ENCODE measurements around the gene PNPLA6.

PNPLA6 gene

GRCh38 chr19:7607212-7607873 is 71.8 kb downstream of the PNPLA6 start:
- H3K27ac ChIP-seq = no peak overlapping the region
- no peaks in the 10 kb centered on the region for H3K4me1 ChIP-seq (ENCODE audit: control insufficient read depth in 1 of 2, insufficient read depth in 1 of 2, low read depth in 1 of 2, low read length in 1 of 2)
- H3K4me3 ChIP-seq (ENCODE audit: low read depth in 1 of 2, low read length in 1 of 2) = no peak overlapping the region
- H3K36me3 ChIP-seq = no peaks in the 10 kb centered on the region
- no peak for TF ChIP-seq CTCF (IDR thresholded peaks at IDR 0.05)
- H3K27me3 ChIP-seq = peaks cover 28% of the 10 kb centered on the region
- no peaks in the 10 kb centered on the region for H3K9me3 ChIP-seq

GRCh38 chr19:7607874-7608560 is 72.5 kb downstream of the PNPLA6 start:
- Histone ChIP-seq H3K9me3 (no peaks in the 10 kb centered on the region), H3K36me3 (no peaks in the 10 kb centered on the region), H3K4me3 (ENCODE audit: low read depth in 1 of 2, low read length in 1 of 2) (no peak overlapping the region), H3K27me3 (peaks cover 21% of the 10 kb centered on the region), H3K4me1 (ENCODE audit: control insufficient read depth in 1 of 2, insufficient read depth in 1 of 2, low read depth in 1 of 2, low read length in 1 of 2) (no peaks in the 10 kb centered on the region), H3K27ac (no peak overlapping the region)
- no peak for TF ChIP-seq CTCF (IDR thresholded peaks at IDR 0.05)

GRCh38 chr19:7610491-7611240 is 75.1 kb downstream of the PNPLA6 start:
- no peaks in the 10 kb centered on the region for H3K4me1 ChIP-seq (ENCODE audit: control insufficient read depth in 1 of 2, insufficient read depth in 1 of 2, low read depth in 1 of 2, low read length in 1 of 2)
- no peaks in the 10 kb centered on the region for H3K27me3 ChIP-seq
- no peak for TF ChIP-seq CTCF (IDR thresholded peaks at IDR 0.05)
- no peaks in the 10 kb centered on the region for H3K9me3 ChIP-seq
- H3K4me3 ChIP-seq (ENCODE audit: low read depth in 1 of 2, low read length in 1 of 2) = no peak overlapping the region
- no peak overlapping the region for H3K27ac ChIP-seq
- no peaks in the 10 kb centered on the region for H3K36me3 ChIP-seq

Measured in neutrophil (primary cell).